IPS-15b (cell line): ENCODE measurements around the gene RAD17.
A peak's percentile ranks its signal among the peaks of the same experiment; 100 is the strongest.
"Not testable (repeated sequence)": the region's sequence is repeated elsewhere in the genome, so short reads cannot be mapped to it uniquely, and the experiment has no call there.

Source experiments
- H3K27me3 ChIP-seq: one replicate; pipeline ENCODE4 v1.6.1; 2013; ENCODE audit warnings: low read length; ENCODE audit not compliant: control insufficient read depth, insufficient read depth
- H3K36me3 ChIP-seq: one replicate; pipeline ENCODE4 v1.6.1; 2013; ENCODE audit warnings: low read length; ENCODE audit not compliant: control insufficient read depth, insufficient read depth
- H3K4me1 ChIP-seq: one replicate; pipeline ENCODE4 v1.6.1; 2013; ENCODE audit warnings: mild to moderate bottlenecking, low read length; ENCODE audit not compliant: control insufficient read depth, insufficient read depth
- H3K4me3 ChIP-seq: one replicate; pipeline ENCODE4 v1.5.1; 2013; ENCODE audit warnings: low read depth, low read length
- H3K9ac ChIP-seq: one replicate; pipeline ENCODE4 v1.6.1; 2013; ENCODE audit warnings: low read depth, mild to moderate bottlenecking, low read length
- H3K9me3 ChIP-seq: one replicate; pipeline ENCODE4 v1.6.1; 2013; ENCODE audit warnings: mild to moderate bottlenecking, low read length; ENCODE audit not compliant: control insufficient read depth, insufficient read depth

RAD17 gene, protein sequence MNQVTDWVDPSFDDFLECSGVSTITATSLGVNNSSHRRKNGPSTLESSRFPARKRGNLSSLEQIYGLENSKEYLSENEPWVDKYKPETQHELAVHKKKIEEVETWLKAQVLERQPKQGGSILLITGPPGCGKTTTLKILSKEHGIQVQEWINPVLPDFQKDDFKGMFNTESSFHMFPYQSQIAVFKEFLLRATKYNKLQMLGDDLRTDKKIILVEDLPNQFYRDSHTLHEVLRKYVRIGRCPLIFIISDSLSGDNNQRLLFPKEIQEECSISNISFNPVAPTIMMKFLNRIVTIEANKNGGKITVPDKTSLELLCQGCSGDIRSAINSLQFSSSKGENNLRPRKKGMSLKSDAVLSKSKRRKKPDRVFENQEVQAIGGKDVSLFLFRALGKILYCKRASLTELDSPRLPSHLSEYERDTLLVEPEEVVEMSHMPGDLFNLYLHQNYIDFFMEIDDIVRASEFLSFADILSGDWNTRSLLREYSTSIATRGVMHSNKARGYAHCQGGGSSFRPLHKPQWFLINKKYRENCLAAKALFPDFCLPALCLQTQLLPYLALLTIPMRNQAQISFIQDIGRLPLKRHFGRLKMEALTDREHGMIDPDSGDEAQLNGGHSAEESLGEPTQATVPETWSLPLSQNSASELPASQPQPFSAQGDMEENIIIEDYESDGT

DNA sequence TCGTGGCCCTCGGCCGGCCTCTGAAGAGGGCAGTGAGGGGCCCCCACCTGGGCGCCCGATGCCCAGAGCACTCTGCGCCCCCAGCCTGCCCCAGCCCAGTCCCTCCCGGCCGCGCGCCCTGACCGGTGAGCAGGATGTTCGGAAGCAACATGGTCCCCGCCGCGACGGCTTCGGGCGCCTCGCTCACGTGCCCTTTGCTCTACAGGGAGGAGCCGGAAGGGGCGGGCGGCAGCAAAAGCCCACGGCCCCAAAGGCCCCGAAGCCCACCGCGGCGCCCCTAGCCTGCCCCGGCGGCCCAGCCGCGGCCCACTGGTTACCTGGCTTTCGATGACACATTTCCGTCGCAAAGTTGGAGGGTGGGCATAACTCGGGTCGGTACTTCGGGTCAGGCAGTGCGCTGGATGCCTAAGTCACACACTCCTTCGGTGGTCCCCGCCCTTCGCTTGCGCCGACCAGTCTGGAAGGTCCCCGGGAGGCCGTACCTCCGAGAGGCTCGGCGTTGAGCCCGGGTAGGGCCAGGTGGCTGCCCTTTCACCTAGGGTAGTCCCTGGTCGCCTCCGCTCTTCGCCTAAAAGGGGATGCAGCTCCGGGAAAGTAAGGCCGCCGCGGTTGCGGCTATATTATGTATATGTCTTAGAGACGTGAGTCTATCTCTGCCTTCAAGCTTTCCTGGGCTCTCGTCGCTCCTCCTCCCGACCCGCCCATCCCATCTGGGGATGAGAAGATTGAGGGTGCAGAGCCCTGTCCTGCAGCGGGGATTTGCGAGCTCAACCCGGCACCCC is at the start of gene RAD17, which contains the start of the genes AK6 and TAF9:
RAD17 (plus strand) TSS at position 479 of the 782 bp plus-strand sequence. CDS start 2,391 bp downstream, outside the sequence.
AK6 (minus strand) TSS at position 181 of the 782 bp plus-strand sequence; CDS start at position 151, 30 bp downstream.
TAF9 (minus strand) TSS at position 181 of the 782 bp plus-strand sequence. CDS start 3,783 bp downstream, outside the sequence.
- Histone ChIP-seq H3K9ac (peak within 1 kb of the TSS; percentile 99), H3K9me3 (no peaks in the 10 kb centered on the region), H3K4me3 (peak within 1 kb of the TSS; percentile 63), H3K27me3 (no peaks in the 10 kb centered on the region), H3K36me3 (peaks cover 9% of the 10 kb centered on the region), H3K4me1 (peaks cover 3% of the 10 kb centered on the region)

DNA sequence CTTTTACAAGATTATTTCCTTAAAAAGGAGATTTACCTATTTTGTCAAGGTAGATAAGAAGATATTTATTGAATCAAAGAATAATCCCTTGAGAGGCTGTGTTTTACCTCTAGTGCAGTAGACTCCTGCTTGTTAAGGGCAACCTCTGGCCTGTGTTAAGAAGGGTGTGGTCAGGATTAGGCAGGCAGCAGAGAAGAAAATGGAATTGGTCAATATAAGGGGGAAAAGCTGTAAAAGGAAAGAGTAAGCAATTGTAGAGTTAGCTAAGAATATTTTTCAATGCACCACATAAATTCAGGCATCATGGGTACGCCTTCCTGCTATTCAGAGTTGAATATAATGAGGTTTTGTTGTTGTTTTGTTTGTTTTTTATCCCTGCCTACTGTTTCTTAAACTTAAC is 43.3 kb upstream of the RAD17 start:
- Histone ChIP-seq H3K4me3 (no peak overlapping the region), H3K36me3 (no peaks in the 10 kb centered on the region), H3K4me1 (no peaks in the 10 kb centered on the region), H3K9ac (no peak overlapping the region), H3K9me3 (no peaks in the 10 kb centered on the region), H3K27me3 (no peaks in the 10 kb centered on the region)

DNA sequence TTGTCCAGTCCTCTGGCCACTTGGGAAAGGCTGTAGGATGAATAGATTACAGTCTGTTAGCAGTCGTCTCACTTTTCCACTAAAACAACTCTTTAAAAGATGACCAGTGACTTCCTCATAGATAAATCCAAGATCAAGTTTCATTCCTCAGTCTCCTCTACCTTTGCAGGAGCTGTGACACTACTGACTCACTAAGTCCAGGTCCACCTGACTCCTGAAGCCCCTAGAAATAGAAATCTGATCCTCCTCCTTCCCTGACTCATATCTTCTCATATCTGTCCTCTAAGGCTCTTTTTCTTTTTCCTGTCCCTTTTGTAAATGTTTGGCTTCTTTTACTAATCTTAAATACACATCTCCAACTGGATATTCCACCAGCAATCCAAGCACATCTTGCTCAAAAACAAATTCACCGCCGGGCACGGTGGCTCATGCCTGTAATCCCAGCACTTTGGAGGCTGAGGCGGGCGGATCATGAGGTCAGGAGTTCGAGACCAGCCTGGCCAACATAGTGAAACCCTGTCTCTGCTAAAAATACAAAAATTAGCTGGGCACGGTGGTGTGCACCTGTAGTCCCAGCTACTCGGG is 39.6 kb upstream of the RAD17 start:
- H3K4me1 ChIP-seq: peaks cover 6% of the 10 kb centered on the region
- no peaks in the 10 kb centered on the region for H3K9me3 ChIP-seq
- H3K27me3 ChIP-seq: no peaks in the 10 kb centered on the region
- H3K36me3 ChIP-seq: no peaks in the 10 kb centered on the region
- no peak overlapping the region for H3K4me3 ChIP-seq
- no peak overlapping the region for H3K9ac ChIP-seq

DNA sequence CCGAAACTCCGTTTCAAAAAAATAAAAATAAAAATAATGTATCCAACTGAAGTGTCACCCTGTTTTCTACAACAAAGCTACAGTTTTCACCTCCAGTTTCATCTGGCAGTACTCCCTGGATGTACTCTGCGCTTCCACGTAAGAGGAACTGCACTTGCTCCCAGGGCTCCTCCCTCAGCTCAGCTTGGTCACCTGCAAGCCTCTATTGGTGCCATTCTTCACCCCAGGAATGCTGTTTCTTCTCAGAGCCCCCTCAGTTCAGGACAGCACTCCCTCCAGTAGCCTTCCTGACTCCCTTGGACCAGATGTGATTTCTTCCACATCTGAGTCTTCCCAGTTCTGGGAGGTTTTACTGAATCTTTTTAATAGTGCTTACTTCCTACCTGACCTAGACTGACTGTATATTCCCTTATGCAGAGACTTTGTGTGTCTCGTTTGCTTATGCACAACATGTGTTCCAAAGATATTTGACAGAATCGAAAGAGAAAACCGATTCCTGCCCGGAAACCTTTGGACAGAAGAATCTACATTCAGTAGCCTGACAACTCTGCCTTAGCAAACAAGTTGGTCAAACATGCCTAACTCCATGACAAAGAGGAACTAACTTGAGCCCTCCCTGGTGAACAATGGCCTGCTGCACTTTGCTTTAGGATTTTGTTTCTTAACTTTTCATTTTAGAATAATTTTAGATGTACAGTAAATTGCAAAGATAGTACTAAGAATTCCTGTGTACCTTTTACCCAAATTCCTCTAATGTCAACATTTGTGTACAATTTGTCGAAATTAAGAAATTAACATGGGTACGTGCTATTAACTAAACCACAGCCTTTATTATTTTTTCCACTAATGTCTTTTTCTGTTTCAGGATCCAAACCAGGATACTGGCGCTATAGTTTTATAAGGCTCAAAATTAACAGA is 37.8 kb upstream of the RAD17 start:
- H3K4me3 ChIP-seq: peak overlapping the region; percentile 62
- H3K36me3 ChIP-seq: no peaks in the 10 kb centered on the region
- H3K9me3 ChIP-seq: no peaks in the 10 kb centered on the region
- H3K9ac ChIP-seq: peak overlapping the region; percentile 67
- H3K27me3 ChIP-seq: peaks cover 2% of the 10 kb centered on the region
- H3K4me1 ChIP-seq: peaks cover 6% of the 10 kb centered on the region

DNA sequence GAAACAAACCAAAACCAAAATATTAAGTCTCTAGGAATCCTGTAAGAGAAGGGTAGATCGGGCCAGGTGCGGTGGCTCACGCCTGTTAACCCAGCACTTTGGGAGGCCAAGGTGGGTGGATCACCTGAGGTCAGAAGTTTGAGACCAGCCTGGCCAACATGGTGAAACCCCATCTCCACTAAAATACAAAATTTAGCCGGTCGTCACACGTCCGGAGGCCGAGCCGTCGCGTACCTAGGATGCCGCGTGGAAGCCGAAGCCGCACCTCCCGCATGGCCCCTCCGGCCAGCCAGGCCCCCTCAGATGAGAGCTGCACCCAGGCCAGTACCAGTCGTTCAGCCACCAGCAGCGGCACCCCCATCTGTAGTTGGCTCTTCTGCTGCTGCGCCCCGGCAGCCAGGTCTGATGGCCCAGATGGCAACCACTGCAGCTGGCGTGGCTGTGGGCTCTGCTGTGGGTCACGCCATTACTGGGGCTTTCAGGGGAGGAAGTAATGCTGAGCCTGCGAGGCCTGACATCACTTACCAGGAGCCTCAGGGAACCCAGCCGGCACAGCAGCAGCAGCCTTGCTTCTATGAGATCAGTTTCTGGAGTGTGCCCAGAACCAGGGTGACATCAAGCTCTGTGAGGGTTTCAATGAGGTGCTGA is 35.8 kb upstream of the RAD17 start:
- H3K27me3 ChIP-seq, H3K4me3 ChIP-seq, H3K9ac ChIP-seq, H3K36me3 ChIP-seq, H3K4me1 ChIP-seq, H3K9me3 ChIP-seq: not testable (repeated sequence)

DNA sequence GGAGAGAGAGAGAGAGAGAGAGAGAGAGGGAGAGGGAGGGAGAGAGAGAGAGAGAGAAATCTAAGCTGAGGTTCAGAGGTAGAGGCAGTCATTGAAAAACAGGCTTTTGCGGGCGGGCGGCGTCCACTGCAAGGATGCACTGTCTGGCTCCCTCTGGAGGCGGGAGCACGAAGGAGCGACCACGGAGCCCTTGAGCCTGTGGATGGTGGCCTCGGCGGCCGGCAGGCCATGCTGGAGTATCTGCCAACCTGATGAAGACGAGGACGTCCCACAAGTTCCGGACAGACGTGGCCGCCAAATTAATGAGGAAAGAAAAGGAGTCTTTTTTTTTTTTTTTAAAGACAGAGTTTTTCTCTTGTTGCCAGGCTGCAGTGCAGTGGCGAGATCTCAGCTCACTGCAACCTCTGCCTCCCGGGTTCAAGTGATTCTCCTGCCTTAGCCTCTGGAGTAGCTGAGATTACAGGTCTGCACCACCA is 34.8 kb upstream of the RAD17 start:
- Histone ChIP-seq H3K9ac (no peak overlapping the region), H3K4me1 (peaks cover 6% of the 10 kb centered on the region), H3K36me3 (no peaks in the 10 kb centered on the region), H3K9me3 (no peaks in the 10 kb centered on the region), H3K27me3 (peaks cover 2% of the 10 kb centered on the region), H3K4me3 (no peak overlapping the region)

DNA sequence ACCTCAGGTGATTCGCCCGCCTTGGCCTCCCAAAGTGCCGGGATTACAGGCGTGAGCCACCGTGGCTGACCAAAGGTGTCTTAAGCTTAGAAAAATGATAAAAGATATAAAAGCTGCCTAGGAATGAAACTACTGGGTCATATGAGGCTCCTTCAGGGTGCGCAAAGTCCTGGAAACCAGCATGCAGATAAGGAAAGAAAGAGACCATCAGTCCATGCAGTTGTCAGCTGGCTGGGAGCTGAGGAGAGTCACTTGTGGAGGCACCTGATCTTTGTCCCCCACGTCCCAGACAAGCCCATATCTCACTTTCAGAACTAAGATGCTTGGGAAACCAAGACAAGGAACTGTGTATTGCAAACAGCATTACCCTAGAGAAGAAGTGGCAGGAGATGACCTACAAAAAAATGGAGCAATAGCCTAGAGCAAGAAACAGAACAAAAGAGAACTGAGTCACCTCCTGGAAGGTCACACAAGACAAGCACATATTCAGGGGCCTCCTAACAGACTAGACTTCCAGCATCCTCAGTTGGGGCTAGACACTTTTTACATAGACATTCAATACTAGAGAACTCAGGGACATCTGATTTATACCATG is 34.2 kb upstream of the RAD17 start:
- H3K4me1 ChIP-seq: peaks cover 6% of the 10 kb centered on the region
- no peak overlapping the region for H3K4me3 ChIP-seq
- no peaks in the 10 kb centered on the region for H3K36me3 ChIP-seq
- no peaks in the 10 kb centered on the region for H3K9me3 ChIP-seq
- no peak overlapping the region for H3K9ac ChIP-seq
- H3K27me3 ChIP-seq: peaks cover 2% of the 10 kb centered on the region

DNA sequence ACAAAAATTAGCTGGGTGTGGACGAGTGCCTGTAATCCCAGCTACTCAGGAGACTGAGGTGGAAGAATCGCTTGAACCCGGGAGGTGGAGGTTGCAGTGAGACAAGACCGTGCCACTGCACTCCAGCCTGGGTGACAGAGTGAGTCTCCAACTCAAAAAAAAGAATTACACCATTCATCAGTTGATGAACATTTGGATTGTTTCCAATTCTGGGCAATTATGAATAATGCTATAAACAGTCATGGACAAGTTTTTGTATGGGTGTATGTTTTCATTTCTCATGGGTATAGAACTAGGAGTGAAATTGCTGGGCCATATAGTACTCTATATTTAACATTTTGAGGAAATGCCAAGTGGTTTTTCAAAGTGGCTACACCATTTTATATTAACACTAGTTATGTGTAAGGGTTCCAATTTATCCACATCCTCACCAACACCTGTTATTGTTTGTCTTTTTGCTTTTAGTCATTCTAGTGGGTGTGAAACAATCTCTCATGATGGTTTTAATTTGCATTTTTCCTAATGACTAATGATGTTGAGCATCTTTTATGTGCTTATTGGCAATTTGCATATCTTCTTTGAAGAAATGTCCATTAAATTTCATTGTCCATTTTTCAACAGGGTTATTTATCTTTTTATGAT is 28.0 kb upstream of the RAD17 start:
- no peaks in the 10 kb centered on the region for H3K4me1 ChIP-seq
- no peak overlapping the region for H3K4me3 ChIP-seq
- no peaks in the 10 kb centered on the region for H3K36me3 ChIP-seq
- H3K27me3 ChIP-seq: no peaks in the 10 kb centered on the region
- no peak overlapping the region for H3K9ac ChIP-seq
- no peaks in the 10 kb centered on the region for H3K9me3 ChIP-seq

DNA sequence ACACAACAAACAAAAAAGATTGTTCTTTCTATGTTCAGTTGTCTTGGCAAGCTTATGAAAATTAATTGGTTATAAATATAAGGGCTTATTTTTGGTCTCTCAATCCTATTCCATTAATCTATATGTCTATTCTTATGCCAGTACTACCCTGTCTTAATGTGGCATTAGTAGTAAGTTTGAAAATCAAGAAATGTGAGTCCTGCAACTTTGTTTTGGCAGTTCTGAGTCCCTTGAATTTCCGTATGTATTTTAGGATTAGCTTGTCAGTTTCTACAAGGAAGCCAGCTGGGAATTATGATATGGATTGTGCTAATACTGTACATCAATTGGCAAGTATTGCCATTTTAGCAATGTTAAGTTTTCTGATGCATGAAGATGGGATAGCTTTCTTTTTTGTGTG is 26.5 kb upstream of the RAD17 start:
- no peaks in the 10 kb centered on the region for H3K36me3 ChIP-seq
- no peak overlapping the region for H3K4me3 ChIP-seq
- H3K9me3 ChIP-seq: no peaks in the 10 kb centered on the region
- no peaks in the 10 kb centered on the region for H3K4me1 ChIP-seq
- no peak overlapping the region for H3K9ac ChIP-seq
- H3K27me3 ChIP-seq: no peaks in the 10 kb centered on the region

DNA sequence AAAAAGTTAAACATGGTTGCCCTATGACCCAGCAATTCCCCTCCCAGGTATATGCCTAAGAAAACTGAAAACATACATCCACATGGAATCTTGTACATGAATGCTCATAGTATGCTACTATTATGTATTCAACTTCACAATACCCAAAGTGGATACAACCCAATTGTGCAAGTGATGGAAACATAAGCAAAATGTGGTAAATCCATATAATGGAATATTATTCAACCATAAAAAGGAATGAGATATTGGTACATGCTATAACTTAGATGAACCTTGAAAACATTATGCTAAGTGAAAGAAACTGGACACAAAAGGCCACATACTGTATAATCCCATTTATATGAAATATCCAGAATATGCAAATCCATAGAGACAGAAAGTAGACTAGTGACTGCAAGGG is 19.0 kb upstream of the RAD17 start:
- Histone ChIP-seq H3K36me3 (peaks cover 3% of the 10 kb centered on the region), H3K4me3 (no peak overlapping the region), H3K27me3 (no peaks in the 10 kb centered on the region), H3K9me3 (no peaks in the 10 kb centered on the region), H3K4me1 (no peaks in the 10 kb centered on the region), H3K9ac (no peak overlapping the region)
